Measurements from ENCODE around the gene ARL8B.

Gene ARL8B

DNA sequence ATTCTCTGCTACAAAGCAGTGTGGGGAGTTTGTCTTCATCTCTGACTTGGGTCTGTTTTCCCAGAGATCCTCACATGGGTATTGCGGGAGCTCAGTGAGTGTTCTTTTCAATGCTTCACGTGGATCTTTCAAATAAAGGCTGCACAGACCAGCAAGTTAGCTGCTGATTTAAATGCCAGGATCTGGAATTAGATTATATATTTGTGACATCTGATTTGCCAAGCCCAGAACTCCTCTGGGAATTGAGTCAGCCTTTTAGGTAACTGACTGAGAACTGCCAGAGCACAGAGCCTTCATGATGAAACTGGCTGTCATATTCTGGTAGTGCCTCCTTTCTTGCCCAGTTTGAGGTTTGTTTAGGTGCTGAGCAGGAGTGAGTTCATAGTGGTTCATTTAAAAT, 80.1 kb downstream of the ARL8B start:
- peak; percentile 19; the same call in 1 of the 3 replicates for ATAC-seq
- peak; percentile 58; the same call in 1 of the 2 replicates for TF ChIP-seq SNAI2 (CRISPR knock-in tag; IDR thresholded peaks at IDR 0.05)
- no peak for TF ChIP-seq BACH2 (CRISPR knock-in tag; IDR thresholded peaks at IDR 0.05; ENCODE audit: borderline replicate concordance)
- TF ChIP-seq CSDC2 (CRISPR knock-in tag; IDR thresholded peaks at IDR 0.05), result peak; percentile 69; the same call in 1 of the 2 replicates
- TF ChIP-seq ISL1 (CRISPR knock-in tag; IDR thresholded peaks at IDR 0.05), result peak; percentile 65
- TF ChIP-seq ZFP3 (CRISPR knock-in tag; IDR thresholded peaks at IDR 0.05), result peak; percentile 83

DNA sequence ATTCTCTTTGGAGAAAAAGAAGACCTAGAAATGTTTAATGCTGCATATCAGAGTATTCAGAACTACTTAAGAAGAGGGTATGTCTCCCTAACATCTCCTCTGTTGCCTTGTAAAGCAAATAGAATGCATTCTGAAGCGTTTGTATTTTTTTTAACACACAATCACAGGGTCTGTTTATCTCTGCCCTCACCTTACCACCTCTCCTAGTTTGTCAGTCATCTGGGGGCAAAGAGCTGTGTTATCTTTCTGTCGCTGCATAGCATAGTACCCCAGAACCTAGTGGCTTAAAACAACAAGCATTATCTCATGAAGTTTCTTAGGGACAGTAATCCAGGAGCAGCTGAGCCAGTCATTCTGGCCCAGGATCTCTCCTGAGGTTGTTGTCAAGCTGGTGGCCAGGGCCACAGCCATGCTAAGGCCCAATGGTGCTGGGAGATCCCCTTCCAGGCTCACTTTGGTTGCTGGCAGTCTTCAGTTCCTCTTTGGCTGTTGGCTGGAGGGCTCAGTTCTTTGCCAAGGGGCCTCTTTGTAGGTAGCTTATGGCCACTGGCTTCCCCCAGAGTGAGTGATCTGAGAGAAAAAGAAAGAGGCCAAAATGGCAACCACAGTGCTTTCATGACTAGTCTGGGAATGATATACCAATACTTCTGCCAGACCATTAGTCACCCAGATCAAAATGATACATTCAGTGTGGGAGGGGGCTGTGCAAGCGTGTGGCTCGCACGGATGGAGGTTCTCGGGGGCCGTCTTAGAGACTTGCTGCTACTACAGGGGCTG, 83.3 kb downstream of the ARL8B start:
- TF ChIP-seq, protein P1, sequence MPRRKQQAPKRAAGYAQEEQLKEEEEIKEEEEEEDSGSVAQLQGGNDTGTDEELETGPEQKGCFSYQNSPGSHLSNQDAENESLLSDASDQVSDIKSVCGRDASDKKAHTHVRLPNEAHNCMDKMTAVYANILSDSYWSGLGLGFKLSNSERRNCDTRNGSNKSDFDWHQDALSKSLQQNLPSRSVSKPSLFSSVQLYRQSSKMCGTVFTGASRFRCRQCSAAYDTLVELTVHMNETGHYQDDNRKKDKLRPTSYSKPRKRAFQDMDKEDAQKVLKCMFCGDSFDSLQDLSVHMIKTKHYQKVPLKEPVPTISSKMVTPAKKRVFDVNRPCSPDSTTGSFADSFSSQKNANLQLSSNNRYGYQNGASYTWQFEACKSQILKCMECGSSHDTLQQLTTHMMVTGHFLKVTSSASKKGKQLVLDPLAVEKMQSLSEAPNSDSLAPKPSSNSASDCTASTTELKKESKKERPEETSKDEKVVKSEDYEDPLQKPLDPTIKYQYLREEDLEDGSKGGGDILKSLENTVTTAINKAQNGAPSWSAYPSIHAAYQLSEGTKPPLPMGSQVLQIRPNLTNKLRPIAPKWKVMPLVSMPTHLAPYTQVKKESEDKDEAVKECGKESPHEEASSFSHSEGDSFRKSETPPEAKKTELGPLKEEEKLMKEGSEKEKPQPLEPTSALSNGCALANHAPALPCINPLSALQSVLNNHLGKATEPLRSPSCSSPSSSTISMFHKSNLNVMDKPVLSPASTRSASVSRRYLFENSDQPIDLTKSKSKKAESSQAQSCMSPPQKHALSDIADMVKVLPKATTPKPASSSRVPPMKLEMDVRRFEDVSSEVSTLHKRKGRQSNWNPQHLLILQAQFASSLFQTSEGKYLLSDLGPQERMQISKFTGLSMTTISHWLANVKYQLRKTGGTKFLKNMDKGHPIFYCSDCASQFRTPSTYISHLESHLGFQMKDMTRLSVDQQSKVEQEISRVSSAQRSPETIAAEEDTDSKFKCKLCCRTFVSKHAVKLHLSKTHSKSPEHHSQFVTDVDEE (CRISPR knock-in tag; IDR thresholded peaks at IDR 0.05), result no peak
- TF ChIP-seq CSDC2 (CRISPR knock-in tag; IDR thresholded peaks at IDR 0.05) (no peak), PPARA (CRISPR knock-in tag; IDR thresholded peaks at IDR 0.05; ENCODE audit: borderline replicate concordance) (no peak), ZFP3 (CRISPR knock-in tag; IDR thresholded peaks at IDR 0.05) (no peak), ZNF8 (CRISPR knock-in tag; IDR thresholded peaks at IDR 0.05) (no peak), ESRRG (CRISPR knock-in tag; IDR thresholded peaks at IDR 0.05) (no peak), BACH2 (CRISPR knock-in tag; IDR thresholded peaks at IDR 0.05; ENCODE audit: borderline replicate concordance) (no peak), SNAI2 (CRISPR knock-in tag; IDR thresholded peaks at IDR 0.05) (no peak), ZC3H10 (CRISPR knock-in tag; IDR thresholded peaks at IDR 0.05) (no peak), TOX (CRISPR knock-in tag; IDR thresholded peaks at IDR 0.05; ENCODE audit: borderline replicate concordance) (no peak), OSR1 (CRISPR knock-in tag; IDR thresholded peaks at IDR 0.05) (no peak), ISL1 (CRISPR knock-in tag; IDR thresholded peaks at IDR 0.05) (no peak), ARNTL (CRISPR knock-in tag; IDR thresholded peaks at IDR 0.05; ENCODE audit: borderline replicate concordance, low read depth) (no peak)
- TF ChIP-seq, protein P2, sequence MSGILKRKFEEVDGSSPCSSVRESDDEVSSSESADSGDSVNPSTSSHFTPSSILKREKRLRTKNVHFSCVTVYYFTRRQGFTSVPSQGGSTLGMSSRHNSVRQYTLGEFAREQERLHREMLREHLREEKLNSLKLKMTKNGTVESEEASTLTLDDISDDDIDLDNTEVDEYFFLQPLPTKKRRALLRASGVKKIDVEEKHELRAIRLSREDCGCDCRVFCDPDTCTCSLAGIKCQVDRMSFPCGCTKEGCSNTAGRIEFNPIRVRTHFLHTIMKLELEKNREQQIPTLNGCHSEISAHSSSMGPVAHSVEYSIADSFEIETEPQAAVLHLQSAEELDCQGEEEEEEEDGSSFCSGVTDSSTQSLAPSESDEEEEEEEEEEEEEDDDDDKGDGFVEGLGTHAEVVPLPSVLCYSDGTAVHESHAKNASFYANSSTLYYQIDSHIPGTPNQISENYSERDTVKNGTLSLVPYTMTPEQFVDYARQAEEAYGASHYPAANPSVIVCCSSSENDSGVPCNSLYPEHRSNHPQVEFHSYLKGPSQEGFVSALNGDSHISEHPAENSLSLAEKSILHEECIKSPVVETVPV (CRISPR knock-in tag; IDR thresholded peaks at IDR 0.05), result no peak
- TF ChIP-seq, protein P3, sequence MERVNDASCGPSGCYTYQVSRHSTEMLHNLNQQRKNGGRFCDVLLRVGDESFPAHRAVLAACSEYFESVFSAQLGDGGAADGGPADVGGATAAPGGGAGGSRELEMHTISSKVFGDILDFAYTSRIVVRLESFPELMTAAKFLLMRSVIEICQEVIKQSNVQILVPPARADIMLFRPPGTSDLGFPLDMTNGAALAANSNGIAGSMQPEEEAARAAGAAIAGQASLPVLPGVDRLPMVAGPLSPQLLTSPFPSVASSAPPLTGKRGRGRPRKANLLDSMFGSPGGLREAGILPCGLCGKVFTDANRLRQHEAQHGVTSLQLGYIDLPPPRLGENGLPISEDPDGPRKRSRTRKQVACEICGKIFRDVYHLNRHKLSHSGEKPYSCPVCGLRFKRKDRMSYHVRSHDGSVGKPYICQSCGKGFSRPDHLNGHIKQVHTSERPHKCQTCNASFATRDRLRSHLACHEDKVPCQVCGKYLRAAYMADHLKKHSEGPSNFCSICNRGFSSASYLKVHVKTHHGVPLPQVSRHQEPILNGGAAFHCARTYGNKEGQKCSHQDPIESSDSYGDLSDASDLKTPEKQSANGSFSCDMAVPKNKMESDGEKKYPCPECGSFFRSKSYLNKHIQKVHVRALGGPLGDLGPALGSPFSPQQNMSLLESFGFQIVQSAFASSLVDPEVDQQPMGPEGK (CRISPR knock-in tag; IDR thresholded peaks at IDR 0.05; ENCODE audit: borderline replicate concordance), result no peak
- TF ChIP-seq, protein P4, sequence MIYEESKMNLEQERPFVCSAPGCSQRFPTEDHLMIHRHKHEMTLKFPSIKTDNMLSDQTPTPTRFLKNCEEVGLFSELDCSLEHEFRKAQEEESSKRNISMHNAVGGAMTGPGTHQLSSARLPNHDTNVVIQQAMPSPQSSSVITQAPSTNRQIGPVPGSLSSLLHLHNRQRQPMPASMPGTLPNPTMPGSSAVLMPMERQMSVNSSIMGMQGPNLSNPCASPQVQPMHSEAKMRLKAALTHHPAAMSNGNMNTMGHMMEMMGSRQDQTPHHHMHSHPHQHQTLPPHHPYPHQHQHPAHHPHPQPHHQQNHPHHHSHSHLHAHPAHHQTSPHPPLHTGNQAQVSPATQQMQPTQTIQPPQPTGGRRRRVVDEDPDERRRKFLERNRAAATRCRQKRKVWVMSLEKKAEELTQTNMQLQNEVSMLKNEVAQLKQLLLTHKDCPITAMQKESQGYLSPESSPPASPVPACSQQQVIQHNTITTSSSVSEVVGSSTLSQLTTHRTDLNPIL (CRISPR knock-in tag; IDR thresholded peaks at IDR 0.05; ENCODE audit: low read depth), result no peak
- TF ChIP-seq, protein P5, sequence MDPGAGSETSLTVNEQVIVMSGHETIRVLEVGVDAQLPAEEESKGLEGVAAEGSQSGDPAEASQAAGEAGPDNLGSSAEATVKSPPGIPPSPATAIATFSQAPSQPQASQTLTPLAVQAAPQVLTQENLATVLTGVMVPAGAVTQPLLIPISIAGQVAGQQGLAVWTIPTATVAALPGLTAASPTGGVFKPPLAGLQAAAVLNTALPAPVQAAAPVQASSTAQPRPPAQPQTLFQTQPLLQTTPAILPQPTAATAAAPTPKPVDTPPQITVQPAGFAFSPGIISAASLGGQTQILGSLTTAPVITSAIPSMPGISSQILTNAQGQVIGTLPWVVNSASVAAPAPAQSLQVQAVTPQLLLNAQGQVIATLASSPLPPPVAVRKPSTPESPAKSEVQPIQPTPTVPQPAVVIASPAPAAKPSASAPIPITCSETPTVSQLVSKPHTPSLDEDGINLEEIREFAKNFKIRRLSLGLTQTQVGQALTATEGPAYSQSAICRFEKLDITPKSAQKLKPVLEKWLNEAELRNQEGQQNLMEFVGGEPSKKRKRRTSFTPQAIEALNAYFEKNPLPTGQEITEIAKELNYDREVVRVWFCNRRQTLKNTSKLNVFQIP (CRISPR knock-in tag; IDR thresholded peaks at IDR 0.05; ENCODE audit: borderline replicate concordance, low read depth), result no peak
- no peak for ATAC-seq

DNA sequence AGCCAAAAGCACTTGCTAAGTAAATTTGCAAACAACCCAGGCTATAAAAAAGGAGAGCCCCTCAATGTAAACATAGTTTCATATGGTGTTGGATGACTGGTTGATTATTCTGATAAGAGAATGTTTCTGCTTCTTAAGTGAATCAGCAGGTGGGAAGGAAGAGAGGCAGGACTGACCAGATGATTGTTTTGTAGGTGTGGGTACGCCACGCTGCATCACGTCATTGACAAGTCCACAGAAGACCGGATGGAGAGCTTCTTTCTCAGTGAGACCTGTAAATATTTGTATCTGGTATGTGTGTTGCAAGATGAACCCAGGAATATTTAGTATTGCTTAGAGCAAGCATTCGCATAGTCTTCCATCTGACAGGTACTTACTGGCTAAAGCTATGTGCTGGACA, 88.8 kb downstream of the ARL8B start:
- ATAC-seq, result no peak
- TF ChIP-seq, protein P3 (CRISPR knock-in tag; IDR thresholded peaks at IDR 0.05; ENCODE audit: borderline replicate concordance), result no peak
- TF ChIP-seq ISL1 (CRISPR knock-in tag; IDR thresholded peaks at IDR 0.05), result no peak
